ENCODE results near the gene FBN1.

FBN1 gene

GRCh38 chr15:48408327-48408726 lies 237.2 kb downstream of the FBN1 start:
- no peak for DNase-seq (ENCODE audit: low read depth in 2 of 3, low spot score in 1 of 3)

- no peak for DNase-seq (ENCODE audit: low read depth in 2 of 3, low spot score in 1 of 3)
Measured at GRCh38 chr15:48407646-48408045, 237.9 kb downstream of the FBN1 start.

- no peak for DNase-seq (ENCODE audit: low read depth in 2 of 3, low spot score in 1 of 3)
Measured at GRCh38 chr15:48406911-48407310, 238.6 kb downstream of the FBN1 start.

GRCh38 chr15:48406266-48406891 lies 239.1 kb downstream of the FBN1 start:
- no peak for DNase-seq (ENCODE audit: low read depth in 2 of 3, low spot score in 1 of 3)

GRCh38 chr15:48402427-48403177 lies 242.9 kb downstream of the FBN1 start:
- DNase-seq (ENCODE audit: low read depth in 2 of 3, low spot score in 1 of 3) = no peak

GRCh38 chr15:48400086-48400485 lies 245.4 kb downstream of the FBN1 start:
- DNase-seq (ENCODE audit: low read depth in 2 of 3, low spot score in 1 of 3) = no peak

- no peak for DNase-seq (ENCODE audit: low read depth in 2 of 3, low spot score in 1 of 3)
Measured at GRCh38 chr15:48397841-48398240, 247.7 kb downstream of the FBN1 start.

GRCh38 chr15:48396020-48396419 lies 249.5 kb downstream of the FBN1 start:
- no peak for DNase-seq (ENCODE audit: low read depth in 2 of 3, low spot score in 1 of 3)

- DNase-seq (ENCODE audit: low read depth in 2 of 3, low spot score in 1 of 3) = no peak
Measured at GRCh38 chr15:48395521-48396011, 249.9 kb downstream of the FBN1 start.

- no peak for DNase-seq (ENCODE audit: low read depth in 2 of 3, low spot score in 1 of 3)
Measured at GRCh38 chr15:48394970-48395369, 250.5 kb downstream of the FBN1 start.

GRCh38 chr15:48393645-48394506 lies 251.6 kb downstream of the FBN1 start:
- no peak for DNase-seq (ENCODE audit: low read depth in 2 of 3, low spot score in 1 of 3)

GRCh38 chr15:48392356-48392755 lies 253.2 kb downstream of the FBN1 start:
- DNase-seq (ENCODE audit: low read depth in 2 of 3, low spot score in 1 of 3) = no peak

GRCh38 chr15:48391950-48392349 lies 253.6 kb downstream of the FBN1 start:
- DNase-seq (ENCODE audit: low read depth in 2 of 3, low spot score in 1 of 3) = no peak

- DNase-seq (ENCODE audit: low read depth in 2 of 3, low spot score in 1 of 3) = no peak
Measured at GRCh38 chr15:48389691-48390143, 255.8 kb downstream of the FBN1 start.

GRCh38 chr15:48388910-48389309 lies 256.6 kb downstream of the FBN1 start:
- DNase-seq (ENCODE audit: low read depth in 2 of 3, low spot score in 1 of 3) = no peak

- no peak for DNase-seq (ENCODE audit: low read depth in 2 of 3, low spot score in 1 of 3)
Measured at GRCh38 chr15:48388016-48388851, 257.3 kb downstream of the FBN1 start.

GRCh38 chr15:48385031-48385830 lies 260.3 kb downstream of the FBN1 start:
- DNase-seq (ENCODE audit: low read depth in 2 of 3, low spot score in 1 of 3) = no peak

- DNase-seq (ENCODE audit: low read depth in 2 of 3, low spot score in 1 of 3) = no peak
Measured at GRCh38 chr15:48384616-48385015, 260.9 kb downstream of the FBN1 start.

GRCh38 chr15:48383031-48383430 lies 262.5 kb downstream of the FBN1 start:
- DNase-seq (ENCODE audit: low read depth in 2 of 3, low spot score in 1 of 3) = no peak

- no peak for DNase-seq (ENCODE audit: low read depth in 2 of 3, low spot score in 1 of 3)
Measured at GRCh38 chr15:48381861-48382260, 263.6 kb downstream of the FBN1 start.

All from stimulated activated CD4-positive, alpha-beta T cell treated with anti-CD3 and anti-CD28 coated beads, Interleukin-12 subunit alpha, Interleukin-12 subunit beta, amount 100 ng/mL, for 48 hours (primary cell).